ENCODE results near the gene RPS2.

The RPS2 gene

GRCh38 chr16:2002406-2003230, 38.0 kb upstream of the RPS2 start:
- H3K4me3 ChIP-seq (ENCODE audit: low read depth, low read length), result no peak overlapping the region
- DNase-seq (ENCODE audit: low read depth), result no peak
- TF ChIP-seq, protein P1, sequence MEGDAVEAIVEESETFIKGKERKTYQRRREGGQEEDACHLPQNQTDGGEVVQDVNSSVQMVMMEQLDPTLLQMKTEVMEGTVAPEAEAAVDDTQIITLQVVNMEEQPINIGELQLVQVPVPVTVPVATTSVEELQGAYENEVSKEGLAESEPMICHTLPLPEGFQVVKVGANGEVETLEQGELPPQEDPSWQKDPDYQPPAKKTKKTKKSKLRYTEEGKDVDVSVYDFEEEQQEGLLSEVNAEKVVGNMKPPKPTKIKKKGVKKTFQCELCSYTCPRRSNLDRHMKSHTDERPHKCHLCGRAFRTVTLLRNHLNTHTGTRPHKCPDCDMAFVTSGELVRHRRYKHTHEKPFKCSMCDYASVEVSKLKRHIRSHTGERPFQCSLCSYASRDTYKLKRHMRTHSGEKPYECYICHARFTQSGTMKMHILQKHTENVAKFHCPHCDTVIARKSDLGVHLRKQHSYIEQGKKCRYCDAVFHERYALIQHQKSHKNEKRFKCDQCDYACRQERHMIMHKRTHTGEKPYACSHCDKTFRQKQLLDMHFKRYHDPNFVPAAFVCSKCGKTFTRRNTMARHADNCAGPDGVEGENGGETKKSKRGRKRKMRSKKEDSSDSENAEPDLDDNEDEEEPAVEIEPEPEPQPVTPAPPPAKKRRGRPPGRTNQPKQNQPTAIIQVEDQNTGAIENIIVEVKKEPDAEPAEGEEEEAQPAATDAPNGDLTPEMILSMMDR (IDR thresholded peaks at IDR 0.05; ENCODE audit: low read depth, low read length, missing control alignments), result no peak

DNA sequence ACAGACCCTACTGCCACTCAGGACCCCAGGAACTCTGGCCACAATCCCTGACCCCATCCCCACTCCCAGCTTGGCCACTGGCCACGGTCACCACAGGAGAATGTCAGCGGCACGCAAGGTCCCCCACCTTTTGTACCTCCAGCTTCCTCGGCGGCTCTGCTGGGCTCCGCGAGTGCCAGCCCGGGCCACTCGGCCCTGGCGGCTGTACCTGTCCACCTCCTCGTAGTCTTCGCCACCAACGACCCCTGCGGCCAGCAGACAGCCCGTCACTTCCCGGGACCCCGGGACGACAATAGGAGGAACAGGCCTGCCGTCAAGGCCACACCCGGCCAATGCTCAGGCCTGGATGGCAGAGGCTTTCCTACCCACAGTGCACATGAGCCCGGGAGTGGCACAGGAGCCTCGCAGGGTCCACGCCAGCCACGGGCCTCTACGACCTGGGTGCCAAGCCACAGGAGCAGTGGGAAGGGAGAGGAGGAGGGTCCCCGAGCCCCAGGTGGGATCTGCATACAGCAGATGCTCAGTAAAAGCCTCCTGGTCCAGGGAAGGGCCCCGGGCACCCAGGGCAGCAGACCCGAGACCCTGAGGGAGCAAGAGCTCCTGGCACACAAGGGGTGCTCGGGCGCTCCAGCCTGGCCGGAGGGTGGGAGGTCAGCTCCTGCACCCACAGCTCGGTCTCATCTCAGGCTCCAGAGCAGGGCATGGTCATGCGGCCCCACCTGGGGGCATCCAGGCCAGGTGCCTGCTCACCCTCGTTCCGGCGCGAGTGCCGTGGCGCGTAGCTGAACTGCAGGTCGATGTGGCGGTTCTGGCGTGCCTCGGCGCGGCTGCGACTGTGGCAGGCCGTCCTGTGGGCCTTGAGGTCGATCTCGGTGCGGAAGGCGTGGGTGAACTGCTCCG, 37.1 kb upstream of the RPS2 start:
- no peak for DNase-seq (ENCODE audit: low read depth)
- TF ChIP-seq, protein P1 (IDR thresholded peaks at IDR 0.05; ENCODE audit: low read depth, low read length, missing control alignments), result no peak
- no peak overlapping the region for H3K4me3 ChIP-seq (ENCODE audit: low read depth, low read length)

- no peak for DNase-seq (ENCODE audit: low read depth)
- TF ChIP-seq, protein P1 (IDR thresholded peaks at IDR 0.05; ENCODE audit: low read depth, low read length, missing control alignments), result no peak
- no peak overlapping the region for H3K4me3 ChIP-seq (ENCODE audit: low read depth, low read length)
Measured at GRCh38 chr16:2001035-2001434, 36.4 kb upstream of the RPS2 start.

DNA sequence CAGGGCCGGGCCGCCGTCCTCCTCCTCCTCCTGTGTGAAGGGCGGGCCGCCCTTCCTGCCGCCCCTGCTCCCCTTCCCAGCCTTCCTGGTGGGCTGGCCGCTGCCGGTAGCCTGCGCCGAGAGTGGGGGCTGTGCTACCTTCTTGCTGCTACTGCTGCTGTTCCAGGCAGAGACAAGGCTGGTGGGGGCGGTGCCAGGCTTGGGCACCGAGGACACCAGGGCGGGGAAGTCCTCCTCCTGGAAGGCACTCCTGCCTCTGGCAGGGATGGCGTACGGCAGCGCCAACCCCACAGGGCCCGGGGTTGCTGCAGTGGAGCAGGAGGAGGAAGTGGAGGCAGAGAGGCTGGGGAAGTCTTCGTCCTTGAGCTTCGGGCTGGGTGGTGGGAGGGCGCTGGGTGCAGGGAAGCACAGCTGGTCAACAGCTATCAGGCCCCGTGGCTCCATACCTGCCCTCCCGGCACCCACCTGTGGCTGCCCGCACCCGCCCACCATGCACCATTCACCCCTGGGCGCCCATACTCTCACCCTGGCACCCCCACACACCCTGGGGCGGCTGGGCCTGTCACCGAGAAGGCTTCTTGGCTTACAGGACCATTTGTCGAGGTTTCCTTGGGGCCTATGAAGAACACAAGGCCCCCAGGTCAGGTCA, 35.4 kb upstream of the RPS2 start:
- TF ChIP-seq, protein P1 (IDR thresholded peaks at IDR 0.05; ENCODE audit: low read depth, low read length, missing control alignments), result no peak
- no peak for DNase-seq (ENCODE audit: low read depth)

DNA sequence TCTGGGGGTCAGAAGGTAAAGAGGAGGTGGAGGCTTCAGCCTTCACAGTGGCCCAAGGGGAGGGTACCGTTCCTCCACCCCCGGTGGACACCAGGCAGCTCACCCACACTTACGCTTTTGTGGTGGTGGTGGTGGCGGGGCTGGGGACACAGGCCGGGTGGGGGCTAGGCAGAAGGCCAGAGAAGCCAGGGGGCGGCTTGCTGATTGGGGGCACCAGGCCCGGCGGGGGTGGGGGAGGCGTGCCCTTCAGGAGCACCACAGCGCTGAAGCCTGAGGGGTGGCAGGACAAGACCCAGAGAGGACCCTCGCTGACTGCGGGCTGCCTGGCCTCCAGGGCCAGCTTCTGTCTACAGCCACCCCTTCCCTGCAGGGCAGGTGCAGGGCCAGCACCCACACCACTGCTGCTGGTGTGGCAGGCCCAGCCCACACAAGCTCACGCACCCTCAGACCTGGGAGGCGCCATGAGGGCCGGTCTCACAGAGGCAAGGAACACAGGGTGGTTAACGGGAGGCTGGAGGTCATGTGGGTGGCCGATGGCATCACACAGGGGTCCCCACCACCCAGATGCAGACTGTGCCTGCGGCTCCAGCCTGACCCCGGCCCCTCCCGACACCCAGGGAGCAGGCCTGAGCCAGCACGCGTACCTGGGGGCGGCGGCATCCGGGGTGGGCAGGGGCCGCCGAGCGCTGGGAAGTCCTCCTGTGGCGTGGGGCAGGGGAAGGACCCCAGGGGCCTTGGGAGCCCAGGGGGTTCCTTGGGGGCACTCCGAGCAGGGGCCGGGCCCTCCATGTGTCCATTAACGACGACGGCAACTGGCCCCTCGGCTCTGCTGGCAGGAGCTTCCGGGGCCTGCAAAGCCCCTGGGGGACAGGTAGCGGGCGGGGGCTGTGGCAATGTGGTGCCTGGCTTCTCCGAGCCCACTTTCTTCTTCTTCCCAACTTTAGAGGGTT, 34.5 kb upstream of the RPS2 start:
- DNase-seq (ENCODE audit: low read depth), result no peak
- TF ChIP-seq, protein P1 (IDR thresholded peaks at IDR 0.05; ENCODE audit: low read depth, low read length, missing control alignments), result no peak
- no peak overlapping the region for H3K4me3 ChIP-seq (ENCODE audit: low read depth, low read length)

More for the DNA sequence above, 35.4 kb upstream of the RPS2 start:
- no peak overlapping the region for H3K4me3 ChIP-seq (ENCODE audit: low read depth, low read length)

DNA sequence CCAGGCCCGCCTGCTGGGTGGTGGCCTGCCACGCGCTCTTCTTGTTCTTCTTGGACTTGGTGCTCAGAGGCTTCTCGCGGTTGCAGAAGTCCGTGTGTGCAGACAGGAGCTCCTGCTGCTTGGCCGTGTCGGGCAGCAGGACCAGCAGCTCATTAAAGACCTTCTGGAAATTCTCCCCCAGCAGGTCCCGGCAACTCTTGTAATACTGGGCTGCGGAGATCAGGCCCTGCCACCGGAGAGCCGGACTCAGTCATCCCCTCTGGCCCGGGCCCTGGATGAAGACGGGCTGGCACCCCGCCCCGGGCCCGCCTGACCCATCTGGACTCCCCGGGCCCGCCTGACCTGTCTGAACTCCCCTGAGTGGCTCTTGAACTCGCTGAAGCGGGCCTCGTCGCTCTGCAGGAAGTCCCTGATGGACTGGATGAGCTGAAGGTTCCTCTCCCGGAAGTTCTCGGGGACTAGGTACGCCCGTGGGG, 33.8 kb upstream of the RPS2 start:
- DNase-seq (ENCODE audit: low read depth), result no peak
- H3K4me3 ChIP-seq (ENCODE audit: low read depth, low read length), result no peak overlapping the region
- TF ChIP-seq, protein P1 (IDR thresholded peaks at IDR 0.05; ENCODE audit: low read depth, low read length, missing control alignments), result no peak
